Suppressor macrophage treated with lipopolysaccharide for 1 hour (primary cell): ENCODE measurements around the gene ELAC1.
"Not testable (repeated sequence)": the region's sequence is repeated elsewhere in the genome, so short reads cannot be mapped to it uniquely, and the experiment has no call there.

Source experiments
- DNase-seq, 3 donors: peaks; one replicate each; pipeline ENCODE4 v3.0.0-alpha.2; 2020 to 2022

The ELAC1 gene

DNA sequence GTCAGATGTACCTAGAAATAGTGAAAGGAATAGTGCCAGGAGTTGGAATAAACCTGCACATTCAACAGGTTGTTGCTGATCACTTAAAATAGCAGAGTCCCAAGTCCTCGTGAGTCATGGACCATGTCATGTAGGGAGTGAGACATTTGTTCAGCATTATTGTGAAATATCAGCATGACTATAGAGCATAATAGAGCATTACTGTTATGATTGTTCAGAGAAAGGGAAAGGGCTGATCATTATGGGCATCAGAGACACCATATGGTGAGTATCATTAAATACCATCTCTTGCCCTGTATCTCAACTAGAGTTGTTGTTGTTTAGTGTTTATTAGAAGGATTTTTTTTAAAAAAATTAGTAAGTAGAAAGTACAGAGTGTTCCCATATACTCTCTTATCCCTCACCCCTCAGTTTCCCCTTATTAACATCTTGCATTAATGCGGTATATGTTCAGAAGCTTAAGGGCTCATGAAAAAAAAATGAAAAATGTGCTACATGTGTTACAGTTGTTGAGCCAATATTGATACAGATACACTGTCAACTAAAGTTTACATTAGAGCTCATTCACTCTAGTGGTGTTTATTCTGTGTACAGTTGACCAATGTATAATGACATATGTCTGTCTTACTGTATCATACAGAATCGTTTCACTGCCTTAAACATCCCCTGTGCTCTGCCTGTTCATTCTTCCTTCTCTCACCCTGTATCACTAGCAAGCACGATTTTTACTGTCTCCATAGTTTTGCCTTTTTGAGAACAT is 5.7 kb downstream of the ELAC1 start:
- DNase-seq = peak; percentile 70 to 93 (median 92)

DNA sequence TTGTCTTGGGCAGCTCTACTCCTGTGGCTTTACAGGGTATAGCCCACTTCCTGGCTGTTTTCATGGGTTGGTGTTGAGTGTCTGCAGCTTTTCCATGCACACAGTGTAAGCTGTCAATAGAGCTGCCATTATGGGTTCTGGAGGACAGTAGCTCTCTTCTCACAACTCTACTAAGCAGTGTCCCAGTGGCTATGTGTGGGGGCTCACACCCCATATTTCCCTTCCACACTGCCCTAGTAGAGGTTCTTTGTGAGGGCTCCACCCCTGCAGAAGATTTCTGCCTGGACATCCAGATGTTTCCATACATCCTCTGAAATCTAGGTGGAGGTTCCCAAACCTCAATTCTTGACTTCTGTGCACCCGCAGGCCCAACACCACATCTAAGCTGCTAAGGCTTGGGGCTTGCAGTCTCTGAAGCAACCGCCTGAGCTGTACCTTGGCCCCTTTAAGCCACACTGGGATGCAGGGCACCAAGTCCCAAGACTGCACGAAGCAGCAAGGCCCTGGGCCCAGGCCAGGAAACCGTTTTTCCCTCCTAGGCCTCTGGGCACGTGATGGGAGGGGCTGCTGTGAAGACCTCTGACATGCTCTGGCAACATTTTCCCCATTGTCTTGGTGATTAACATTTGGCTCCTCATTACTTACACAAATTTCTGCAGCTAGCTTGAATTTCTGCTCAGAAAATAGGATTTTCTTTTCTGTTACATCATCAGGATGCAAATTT is 9.4 kb downstream of the ELAC1 start:
- no peak for DNase-seq

DNA sequence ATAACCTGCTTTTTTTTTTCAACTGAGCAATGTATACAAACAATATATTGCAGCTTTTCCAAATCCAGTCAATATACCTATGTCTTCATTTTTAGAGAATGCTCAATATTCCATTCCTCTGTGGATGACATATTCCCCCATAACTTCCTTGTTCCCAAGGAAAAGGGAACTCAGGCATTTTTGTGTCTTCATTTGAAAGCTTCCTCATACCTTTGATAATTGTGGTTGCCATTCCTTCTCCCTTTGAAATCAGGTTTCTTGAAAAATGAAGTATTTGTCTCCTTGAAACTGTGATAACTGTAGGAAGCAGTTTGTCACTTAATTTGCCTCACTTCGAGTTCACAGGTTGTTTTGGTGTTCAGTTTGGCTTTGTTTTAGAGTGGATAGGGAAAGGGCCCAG is 13.5 kb downstream of the ELAC1 start:
- DNase-seq = peak in 1 of 3 donors; percentile 22

DNA sequence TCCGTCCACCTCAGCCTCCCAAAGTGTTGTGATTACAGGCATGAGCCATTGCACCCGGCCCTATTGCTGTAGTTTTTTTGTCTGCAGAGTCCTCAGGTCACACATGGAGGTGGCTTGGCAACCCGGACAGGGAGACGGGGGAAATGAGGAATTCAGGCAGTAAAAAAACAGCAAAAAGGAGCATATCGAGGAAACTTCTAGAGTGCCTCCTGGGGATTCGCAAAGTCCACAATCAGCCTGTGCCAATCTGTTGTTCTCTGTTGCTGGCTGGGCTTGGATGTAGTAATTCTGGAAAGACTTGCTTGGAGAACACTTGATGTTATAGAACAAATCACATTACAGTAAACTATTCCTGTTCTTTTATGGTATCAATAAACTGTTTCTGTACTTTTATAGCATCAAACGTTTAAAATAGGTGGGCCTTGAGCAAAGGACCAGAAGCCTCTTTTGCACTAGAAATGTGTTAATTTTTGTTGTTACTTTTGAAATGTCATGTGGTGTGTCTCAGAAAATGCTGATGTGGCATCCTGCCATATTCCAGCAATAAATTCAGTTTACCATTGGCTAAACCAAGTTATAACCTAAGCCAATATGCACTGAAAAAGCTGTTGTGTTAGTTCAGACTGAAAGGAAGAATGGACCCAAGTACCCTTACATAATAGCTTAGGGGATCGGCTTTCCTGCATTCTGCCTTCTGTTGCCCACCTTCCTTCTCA is 14.4 kb downstream of the ELAC1 start:
- no peak for DNase-seq

DNA sequence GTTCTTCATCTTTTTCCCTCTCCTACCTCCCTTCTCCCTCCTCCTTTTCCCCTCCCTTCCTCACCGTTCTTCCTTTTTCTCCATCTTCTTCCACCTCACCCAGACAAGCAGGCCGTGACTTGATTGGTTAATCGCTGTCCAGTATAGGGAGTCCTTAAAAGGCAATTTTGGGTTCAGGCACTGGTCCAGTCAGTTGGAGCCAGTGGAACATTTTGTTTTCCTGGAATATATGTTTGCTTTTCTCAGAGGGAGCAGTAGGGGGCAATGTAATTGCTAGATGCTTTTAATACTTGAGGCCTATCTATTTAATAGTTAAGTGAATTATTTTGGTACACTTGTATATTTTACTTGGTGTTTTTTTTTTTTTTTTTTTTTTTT is 15.0 kb downstream of the ELAC1 start:
- DNase-seq = no peak

DNA sequence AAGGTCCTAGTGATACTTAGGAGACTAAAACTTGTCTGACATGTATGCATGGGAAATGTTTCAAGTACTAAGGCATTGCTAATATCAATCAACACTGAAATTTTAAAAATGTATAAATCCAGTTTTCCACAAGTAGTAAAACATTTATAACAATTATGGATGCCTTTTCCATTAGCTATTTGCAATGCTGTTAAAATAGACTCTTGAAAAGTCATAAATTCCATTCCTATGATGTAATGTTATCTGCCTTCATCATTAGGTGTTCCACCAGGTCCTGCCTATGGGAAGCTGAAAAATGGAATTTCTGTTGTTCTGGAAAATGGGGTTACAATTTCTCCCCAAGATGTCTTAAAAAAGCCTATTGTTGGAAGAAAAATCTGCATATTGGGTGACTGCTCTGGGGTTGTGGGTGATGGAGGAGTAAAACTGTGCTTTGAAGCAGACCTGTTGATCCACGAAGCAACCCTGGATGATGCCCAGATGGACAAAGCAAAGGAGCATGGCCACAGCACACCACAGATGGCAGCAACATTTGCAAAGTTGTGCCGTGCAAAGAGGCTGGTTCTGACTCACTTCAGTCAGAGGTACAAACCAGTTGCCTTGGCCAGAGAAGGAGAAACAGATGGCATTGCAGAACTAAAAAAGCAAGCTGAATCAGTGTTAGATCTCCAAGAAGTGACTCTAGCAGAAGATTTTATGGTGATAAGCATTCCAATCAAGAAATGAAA is 18.7 kb downstream of the ELAC1 start:
- no peak for DNase-seq

DNA sequence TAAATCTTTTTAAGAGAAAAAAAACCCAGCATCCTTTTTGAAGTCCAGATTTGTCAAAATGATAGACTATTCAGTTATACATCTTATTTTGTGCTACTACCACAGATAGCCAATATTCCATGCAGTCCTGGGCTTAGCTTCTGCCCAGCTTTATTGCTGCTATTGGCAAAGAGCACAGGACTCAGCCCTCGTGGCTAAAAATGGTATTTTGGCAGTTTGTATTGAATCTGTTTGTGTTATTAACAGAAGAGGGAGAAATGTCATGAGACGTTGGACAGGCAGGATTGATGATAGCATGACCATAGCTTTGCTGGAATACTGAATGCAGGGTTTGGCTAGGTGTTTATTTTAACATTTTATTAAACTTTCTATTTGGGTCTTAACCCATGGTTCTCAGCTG is 19.4 kb downstream of the ELAC1 start:
- DNase-seq = no peak

DNA sequence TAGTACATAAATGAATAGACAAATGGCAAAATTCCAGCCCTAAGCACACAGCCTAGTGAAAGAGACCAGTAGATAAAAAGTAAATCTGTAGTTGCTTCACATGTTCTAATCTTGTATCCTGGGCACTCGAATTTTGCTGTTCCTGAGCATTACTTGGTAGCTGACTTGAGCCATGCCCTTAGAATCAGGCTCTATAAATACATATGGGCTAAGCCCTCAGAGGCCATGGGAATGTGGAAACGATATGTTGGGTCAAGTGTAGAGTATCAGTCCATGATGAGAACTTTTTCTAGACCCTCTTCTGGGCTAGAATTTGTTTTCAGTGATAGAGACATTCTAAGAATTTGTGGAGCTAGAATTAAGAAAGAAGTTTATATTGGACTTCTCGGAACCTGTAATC is 21.9 kb downstream of the ELAC1 start:
- no peak for DNase-seq

DNA sequence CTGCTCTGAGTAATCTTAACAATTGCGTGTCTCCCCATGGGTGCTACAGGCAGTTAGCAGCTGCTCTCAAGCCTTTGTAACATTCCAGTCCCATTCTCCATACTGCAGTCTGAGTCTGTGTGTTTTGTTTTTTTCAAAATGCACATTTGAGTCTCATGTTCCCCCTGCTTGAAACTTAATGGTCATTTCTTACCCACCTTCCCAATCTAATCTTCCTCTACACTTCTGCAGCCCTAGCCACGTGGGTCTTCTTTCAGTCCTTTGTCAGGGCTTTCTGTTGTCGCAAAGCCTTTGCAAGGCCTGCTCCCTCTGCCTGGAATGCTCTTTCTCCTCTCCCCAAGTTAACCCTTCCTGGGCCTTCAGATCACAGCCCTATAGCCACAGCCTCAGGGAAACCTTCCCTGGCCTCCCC is 24.5 kb downstream of the ELAC1 start:
- DNase-seq = no peak

DNA sequence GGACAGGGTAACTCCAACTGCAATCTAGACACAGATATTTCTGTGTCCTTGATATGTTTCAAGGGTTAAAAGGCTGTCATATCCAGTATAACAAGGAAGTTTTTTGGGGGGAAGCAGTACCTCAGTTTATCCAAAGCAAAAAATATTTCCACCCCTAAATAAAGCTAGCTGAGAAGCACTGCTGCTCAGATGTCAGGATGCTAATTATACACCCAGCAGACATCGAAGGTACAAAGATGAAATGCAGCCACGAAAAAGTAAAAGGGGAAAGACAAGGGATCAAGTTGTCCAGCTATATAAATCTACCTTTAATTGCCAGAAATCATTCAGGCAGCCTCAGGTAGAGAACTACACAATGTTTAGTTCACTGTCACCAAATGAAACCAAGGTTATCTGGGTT is 26.2 kb downstream of the ELAC1 start:
- no peak for DNase-seq

DNA sequence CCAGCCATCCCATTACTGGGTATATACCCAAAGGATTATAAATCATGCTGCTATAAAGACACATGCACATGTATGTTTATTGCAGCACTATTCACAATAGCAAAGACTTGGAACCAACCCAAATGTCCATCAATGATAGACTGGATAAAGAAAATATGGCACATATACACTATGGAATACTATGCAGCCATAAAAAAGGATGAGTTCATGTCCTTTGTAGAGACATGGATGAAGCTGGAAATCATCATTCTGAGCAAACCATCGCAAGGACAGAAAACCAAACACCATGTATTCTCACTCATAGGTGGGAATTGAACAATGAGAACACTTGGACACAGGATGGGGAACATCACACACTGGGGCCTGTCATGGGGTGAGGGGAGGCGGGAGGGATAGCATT is 35.3 kb downstream of the ELAC1 start:
- DNase-seq = not testable (repeated sequence)

DNA sequence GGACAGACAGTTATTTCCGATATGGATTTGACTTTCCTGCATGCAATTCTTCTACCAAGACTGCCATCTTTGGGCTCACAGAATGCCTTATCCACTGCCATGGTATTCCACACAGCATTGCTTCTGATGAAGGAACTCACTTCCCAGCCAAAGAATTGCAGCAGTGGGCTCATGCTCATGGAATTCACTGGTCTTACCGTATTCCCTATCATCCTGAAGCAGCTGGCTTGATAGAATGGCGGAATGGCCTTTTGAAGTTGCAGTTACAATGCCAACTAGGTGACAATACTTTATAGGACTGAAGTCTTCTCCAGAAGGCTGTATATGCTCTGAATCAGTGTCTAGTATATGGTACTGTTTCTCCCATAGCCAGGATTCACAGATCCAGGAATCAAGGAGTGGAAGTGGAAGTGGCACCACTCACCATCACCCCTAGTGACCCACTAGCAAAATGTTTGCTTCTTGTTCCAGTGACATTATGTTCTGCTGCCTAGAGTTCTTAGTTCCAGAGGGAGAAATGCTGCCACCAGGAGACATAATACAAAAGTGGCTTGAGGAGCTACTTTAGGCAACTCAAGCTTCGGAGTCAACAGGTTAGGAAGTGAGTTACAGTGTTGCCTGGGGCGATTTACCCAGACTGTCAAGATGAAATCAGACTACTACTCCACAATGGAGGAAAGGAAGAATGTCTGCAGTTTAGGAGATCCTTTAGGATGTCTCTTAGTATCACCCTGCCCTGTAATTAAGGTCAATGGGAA is 38.4 kb downstream of the ELAC1 start:
- no peak for DNase-seq

DNA sequence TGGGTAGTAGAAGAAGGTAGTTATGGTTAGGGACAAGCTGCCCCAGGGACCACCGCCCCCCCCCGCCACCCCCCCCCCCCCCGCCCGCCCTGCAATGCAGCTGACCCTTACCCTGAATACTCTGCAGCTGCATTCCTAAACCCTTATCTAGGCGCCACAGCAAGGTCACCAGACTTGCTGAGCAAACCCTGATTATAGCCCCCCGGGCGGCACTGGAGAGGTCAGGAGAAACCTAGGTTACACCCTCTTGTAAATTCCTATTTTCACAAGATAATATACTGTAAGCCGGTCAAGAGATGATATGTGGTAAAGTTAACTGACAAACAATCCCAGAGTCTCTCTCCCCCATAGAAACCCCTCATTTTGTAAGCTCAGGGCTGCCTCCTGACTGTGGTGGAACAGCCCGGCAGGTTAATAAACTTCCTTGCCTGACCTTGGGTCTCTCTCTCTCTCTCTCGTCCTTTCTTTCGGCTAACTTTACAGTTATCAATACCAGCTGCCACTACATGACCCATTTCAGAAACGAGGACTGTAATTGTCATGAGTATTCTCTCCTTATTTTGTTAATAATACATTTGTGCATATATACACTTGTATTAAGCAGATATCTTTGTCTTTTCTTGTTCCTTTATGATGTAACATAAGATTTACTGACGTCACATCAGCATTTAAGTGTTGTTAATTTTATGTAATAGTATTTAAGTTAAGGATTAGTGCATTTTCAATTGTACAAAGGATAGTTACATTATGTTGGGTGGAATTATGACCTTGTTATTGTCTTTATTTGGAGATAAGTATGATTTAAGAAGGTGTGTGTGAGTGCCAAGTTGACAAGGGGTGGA is 39.3 kb downstream of the ELAC1 start:
- no peak for DNase-seq

DNA sequence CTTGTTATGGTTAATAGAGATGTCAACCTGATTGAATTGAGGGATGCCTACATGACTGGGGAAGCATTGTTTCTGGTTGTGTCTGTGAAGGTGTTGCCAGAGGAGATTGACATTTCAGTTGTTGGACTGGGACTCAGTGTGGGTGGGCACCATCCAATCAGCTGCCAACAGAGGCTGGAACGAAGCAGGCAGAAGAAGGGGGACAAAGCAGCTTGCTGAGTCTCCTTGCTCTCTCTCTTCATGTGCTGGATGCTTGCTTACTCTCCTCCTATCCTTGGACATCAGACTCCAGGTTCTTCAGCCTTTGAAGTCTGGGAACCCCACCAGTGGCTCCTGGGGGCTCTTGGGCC is 39.9 kb downstream of the ELAC1 start:
- no peak for DNase-seq

DNA sequence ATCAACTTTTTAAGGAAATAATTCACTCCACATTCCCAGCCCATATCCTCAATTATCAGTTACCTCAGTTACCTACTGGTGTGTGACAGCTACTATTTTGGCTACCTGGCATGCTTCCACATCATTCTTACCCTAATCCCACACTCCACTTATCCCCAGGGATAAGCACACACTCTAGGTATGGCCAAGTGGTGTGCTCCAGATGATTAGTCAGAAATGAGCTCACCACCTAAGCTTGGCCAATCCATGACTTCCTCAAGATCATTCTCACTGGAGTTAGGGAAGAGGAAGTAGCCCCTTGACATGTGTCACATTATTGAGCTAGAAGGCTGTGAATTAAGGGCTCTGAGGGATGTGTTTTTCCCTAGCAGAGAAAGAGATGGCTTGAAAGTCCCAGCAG is 41.2 kb downstream of the ELAC1 start:
- peak; percentile 73 to 87 (median 87) for DNase-seq

DNA sequence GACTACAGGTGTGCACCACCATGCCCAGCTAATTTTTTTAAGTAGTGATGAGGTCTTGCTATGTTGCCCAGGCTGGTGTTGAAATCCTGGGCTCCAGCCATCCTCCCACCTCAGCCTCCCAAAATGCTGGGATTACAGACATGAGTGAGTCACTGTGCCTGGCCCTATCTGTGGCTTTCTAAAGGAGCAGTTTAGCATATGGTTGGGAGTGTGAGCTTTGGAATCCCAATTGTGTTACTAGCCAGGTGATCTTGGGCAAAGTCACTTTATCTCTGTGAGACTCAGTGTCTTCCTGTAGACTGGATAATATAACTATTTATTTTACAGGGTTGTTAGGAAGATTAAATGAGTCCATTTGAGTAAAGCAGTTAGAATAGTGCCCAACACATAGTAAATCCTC is 42.4 kb downstream of the ELAC1 start:
- no peak for DNase-seq

DNA sequence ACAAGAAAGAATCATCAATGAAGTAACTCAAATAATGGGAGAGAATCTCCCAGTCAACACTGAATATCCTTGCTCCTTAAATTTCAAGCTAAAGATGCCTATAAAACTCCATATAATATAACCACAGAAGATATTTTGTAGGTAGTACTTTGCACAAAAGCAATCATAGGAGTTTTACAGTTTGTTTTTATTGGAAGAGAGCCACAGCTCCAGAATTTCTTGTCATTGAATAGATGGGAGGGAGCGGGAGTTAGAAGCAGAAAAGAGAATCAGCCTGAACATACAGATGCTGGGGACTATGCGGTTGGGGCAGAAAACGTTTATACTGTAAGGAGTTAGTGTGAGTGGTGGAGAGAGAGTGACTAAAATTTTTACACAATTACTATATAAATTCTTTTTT is 43.9 kb downstream of the ELAC1 start:
- no peak for DNase-seq

DNA sequence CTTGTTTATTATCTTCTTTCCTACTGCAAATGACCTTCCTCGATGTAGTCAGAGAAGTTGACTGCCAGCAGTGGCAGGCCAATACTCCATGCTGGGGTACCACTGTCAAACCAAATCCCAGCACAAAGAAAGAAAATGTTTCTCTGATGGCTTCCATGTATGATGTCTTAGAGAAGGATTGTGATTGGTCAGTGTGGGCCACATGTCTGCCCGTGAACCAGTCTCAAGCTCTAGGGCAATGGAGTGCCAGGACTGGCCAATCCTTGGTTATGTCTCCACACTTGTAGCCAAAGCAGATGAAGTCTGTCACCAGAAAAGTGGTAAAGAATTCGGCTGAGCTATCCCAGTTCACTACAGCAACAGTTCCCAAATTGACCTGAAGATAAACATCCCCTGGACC is 44.6 kb downstream of the ELAC1 start:
- no peak for DNase-seq

DNA sequence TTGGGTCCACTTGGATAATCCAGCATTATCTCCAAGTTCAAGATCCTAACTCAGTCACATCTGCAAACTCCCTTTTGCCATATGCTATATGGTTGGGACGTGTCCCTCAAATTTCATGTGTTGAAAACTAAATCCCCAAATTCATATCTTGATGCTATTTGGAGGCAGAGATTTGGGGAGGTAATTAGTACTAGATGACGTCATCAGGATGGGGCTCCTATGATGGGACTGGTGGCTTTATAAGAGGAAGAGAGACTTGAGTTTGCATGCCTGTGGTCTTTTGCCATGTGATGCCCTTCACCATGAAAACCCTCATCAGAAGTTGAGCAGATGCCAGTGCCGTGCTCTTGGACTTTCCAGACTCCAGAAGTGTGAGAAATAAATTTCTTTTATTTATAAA is 45.4 kb downstream of the ELAC1 start:
- DNase-seq = no peak

DNA sequence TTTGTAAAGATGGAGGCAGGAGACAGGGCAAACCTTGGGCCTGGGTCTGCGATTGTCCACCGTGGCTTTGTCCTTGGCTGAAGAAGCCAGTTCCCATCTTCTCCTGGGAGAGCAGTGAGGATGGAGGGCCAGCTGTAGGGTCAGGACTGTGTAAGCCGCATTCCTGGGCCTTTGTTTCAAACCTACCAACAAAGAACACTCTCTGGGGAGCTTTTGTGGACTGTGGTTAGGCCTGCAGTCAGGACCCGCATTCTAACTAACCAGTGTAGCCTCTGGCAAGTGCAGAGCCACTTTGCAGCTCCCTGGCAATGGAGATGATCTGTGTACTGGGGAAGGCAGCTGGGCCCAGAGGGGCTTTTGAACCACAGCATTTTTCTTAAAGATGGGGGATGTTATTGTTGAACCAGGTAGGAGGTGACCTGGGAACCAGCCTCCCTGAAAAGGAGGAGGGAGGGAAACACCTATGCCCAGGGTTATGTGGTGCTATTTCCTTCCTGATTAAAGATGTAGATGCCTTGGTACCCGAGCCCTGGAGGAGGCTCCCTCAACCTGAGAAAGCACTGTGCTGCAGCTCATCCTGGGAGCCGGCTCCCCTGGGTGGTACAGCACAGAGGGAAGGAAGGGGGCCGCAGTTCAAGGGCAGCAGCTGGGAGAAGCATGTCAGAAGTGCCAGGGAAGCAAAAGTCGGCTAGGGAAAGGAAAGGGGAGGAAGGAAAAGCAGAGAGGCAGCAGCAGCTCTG is 49.5 kb downstream of the ELAC1 start:
- DNase-seq = no peak

DNA sequence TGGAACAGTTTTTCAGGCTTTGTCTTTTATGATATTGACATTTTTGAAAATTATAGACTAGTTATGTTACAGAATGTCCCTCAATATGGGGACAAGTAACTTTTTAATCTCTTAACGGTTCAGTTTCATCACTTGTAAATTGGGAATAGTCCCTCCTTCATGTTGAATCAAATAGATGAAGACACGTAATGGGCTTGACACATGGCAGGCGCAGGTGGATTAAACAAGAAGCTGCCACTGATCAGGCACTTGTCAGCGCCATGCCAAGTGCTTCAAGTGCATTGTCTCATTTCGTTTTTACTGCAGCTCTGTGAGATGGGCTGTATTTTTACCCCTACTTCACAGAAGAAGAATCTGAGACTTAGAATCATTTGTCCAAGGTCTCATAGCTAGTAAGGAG is 52.7 kb downstream of the ELAC1 start:
- no peak for DNase-seq
